ENCODE measurements around the gene MZT2B.
"Not testable (repeated sequence)": the region's sequence is repeated elsewhere in the genome, so short reads cannot be mapped to it uniquely, and the experiment has no call there.

DNA sequence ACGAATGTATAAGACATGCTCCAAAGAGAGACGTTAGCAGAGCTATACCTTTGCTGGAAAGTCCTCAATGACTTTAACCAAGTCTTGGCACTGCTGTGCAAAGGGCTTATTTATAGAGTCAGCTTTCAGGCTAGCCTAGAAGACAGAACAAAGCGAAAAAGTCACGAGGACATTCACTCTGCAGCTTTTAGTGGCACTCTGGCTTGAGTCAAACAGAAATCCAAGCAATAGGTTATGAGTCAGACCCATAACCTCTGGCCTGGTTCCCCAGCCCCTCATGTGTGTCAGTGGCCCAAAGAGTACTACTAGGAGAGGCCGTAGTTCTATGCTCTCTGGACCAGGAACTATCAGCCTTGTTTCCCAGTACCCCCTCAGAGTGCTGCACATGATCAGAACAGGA lies 7.2 kb upstream of the MZT2B start:
- not testable (repeated sequence) for TF ChIP-seq EZH2phosphoT487 (IDR thresholded peaks at IDR 0.05; ENCODE audit: borderline replicate concordance, low read depth, low read length)
- TF ChIP-seq, protein P1, sequence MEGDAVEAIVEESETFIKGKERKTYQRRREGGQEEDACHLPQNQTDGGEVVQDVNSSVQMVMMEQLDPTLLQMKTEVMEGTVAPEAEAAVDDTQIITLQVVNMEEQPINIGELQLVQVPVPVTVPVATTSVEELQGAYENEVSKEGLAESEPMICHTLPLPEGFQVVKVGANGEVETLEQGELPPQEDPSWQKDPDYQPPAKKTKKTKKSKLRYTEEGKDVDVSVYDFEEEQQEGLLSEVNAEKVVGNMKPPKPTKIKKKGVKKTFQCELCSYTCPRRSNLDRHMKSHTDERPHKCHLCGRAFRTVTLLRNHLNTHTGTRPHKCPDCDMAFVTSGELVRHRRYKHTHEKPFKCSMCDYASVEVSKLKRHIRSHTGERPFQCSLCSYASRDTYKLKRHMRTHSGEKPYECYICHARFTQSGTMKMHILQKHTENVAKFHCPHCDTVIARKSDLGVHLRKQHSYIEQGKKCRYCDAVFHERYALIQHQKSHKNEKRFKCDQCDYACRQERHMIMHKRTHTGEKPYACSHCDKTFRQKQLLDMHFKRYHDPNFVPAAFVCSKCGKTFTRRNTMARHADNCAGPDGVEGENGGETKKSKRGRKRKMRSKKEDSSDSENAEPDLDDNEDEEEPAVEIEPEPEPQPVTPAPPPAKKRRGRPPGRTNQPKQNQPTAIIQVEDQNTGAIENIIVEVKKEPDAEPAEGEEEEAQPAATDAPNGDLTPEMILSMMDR (conservative IDR thresholded peaks at IDR 0.05; ENCODE audit: low read length), result not testable (repeated sequence)
